Osteoblast (primary cell): Measurements from ENCODE around the gene PEAK3. TPM values are rescaled to one million over a fixed set of nuclear protein-coding genes. Genes with fewer than 3 reads are reported as not detected.

Experiments
- DNase-seq: peaks from one replicate; pipeline ENCODE4 v3.0.0; 2011; ENCODE audit warnings: low spot score, mixed read lengths; ENCODE audit not compliant: insufficient read length; ENCODE audit errors: missing footprints
- H2AFZ ChIP-seq: 2 replicates; pipeline ENCODE4 v1.6.0; 2011; ENCODE audit warnings: mild to moderate bottlenecking, low read length
- H3K27ac ChIP-seq: 2 replicates; pipeline ENCODE4 v1.5.1; 2011; ENCODE audit warnings: mild to moderate bottlenecking, low read depth, low read length, moderate library complexity
- H3K27me3 ChIP-seq: 2 replicates; pipeline ENCODE4 v1.6.0; 2012; ENCODE audit warnings: mild to moderate bottlenecking, control low read depth, inconsistent platforms, low read length, moderate library complexity; ENCODE audit not compliant: insufficient read depth
- H3K36me3 ChIP-seq: 2 replicates; pipeline ENCODE4 v1.5.1; 2011; ENCODE audit warnings: mild to moderate bottlenecking, low read length, control low read depth, moderate library complexity; ENCODE audit not compliant: insufficient read depth
- H3K4me1 ChIP-seq: 2 replicates; pipeline ENCODE4 v1.5.1; 2011; ENCODE audit warnings: mild to moderate bottlenecking, low read length, control low read depth, moderate library complexity; ENCODE audit not compliant: insufficient read depth
- H3K4me2 ChIP-seq: 2 replicates; pipeline ENCODE4 v1.6.0; 2011; ENCODE audit warnings: mild to moderate bottlenecking, low read length; ENCODE audit not compliant: insufficient read depth
- H3K4me3 ChIP-seq: fragments of 200-600 bp; sonication (generic); 3 replicates; pipeline ENCODE4 v1.5.1; 2012; ENCODE audit warnings: mild to moderate bottlenecking, low read length, inconsistent platforms; ENCODE audit not compliant: insufficient read depth
- H3K79me2 ChIP-seq: 2 replicates; pipeline ENCODE4 v1.6.0; 2012; ENCODE audit warnings: mild to moderate bottlenecking, low read length, control low read depth, inconsistent platforms; ENCODE audit not compliant: insufficient read depth
- H3K9me3 ChIP-seq: 2 replicates; pipeline ENCODE4 v1.5.1; 2011; ENCODE audit warnings: low read depth, low read length, control low read depth
- H4K20me1 ChIP-seq: 2 replicates; pipeline ENCODE4 v1.6.0; 2012; ENCODE audit warnings: mild to moderate bottlenecking, low read length, control low read depth; ENCODE audit not compliant: insufficient read depth
- total RNA-seq: library from RNA; depleted of rRNA; stranded (reverse); fragments of >200 nt; gene quantifications from 2 replicates; pipeline ENCODE4 v1.2.3, GENCODE V29; 2012
- TF ChIP-seq, protein P1 (sequence below): IDR thresholded peaks from 2 replicates; pipeline ENCODE4 v1.5.1; 2011; ENCODE audit warnings: mild to moderate bottlenecking, low read depth, low read length, moderate library complexity; ENCODE audit errors: extremely low read depth

PEAK3 gene
- total RNA-seq, 1 donor, result not detected

DNA sequence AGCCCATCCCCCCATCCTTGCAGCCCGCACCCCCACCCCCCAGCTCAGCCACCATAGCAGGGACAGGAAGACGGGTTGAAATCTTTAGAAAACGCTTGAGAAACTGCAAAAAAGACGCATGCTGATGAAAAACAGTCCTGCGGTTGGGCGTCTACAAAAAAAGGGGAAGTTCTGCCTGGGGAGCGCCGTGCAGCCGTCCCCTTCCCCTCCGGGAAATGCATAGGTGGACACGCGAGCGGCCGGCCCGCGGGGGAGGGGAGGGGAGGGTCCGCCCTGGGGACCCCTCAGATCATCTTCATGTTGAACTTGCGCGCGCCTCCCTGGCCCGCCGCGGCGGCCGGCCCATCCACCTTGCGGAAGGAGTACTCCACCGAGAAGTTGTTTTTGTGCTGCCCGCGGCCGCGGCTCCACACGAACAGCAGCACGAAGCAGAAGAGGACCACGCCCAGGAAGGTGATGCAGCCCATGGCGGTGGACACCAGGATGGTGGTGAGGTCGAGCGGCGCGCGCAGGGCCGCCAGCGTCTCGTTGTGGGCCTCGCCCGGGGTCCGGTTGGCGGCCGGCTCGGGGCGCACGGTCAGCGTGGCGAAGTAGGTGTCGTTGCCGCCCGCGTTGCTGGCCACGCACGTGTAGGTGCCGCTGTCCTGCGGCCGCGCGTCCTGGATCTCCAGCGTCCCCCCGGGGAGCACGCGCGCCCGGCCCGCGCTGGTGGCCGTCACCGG is 7.9 kb upstream of the PEAK3 start:
- Histone ChIP-seq H3K4me2 (no peak overlapping the region), H3K27me3 (peaks cover 36% of the 10 kb centered on the region), H4K20me1 (peaks cover 74% of the 10 kb centered on the region), H3K79me2 (no peaks in the 10 kb centered on the region), H3K4me3 (peak overlapping the region; percentile 43), H2AFZ (no peak overlapping the region), H3K4me1 (peaks cover 11% of the 10 kb centered on the region), H3K36me3 (no peaks in the 10 kb centered on the region), H3K9me3 (no peaks in the 10 kb centered on the region), H3K27ac (no peak overlapping the region)
- TF ChIP-seq, protein P1, sequence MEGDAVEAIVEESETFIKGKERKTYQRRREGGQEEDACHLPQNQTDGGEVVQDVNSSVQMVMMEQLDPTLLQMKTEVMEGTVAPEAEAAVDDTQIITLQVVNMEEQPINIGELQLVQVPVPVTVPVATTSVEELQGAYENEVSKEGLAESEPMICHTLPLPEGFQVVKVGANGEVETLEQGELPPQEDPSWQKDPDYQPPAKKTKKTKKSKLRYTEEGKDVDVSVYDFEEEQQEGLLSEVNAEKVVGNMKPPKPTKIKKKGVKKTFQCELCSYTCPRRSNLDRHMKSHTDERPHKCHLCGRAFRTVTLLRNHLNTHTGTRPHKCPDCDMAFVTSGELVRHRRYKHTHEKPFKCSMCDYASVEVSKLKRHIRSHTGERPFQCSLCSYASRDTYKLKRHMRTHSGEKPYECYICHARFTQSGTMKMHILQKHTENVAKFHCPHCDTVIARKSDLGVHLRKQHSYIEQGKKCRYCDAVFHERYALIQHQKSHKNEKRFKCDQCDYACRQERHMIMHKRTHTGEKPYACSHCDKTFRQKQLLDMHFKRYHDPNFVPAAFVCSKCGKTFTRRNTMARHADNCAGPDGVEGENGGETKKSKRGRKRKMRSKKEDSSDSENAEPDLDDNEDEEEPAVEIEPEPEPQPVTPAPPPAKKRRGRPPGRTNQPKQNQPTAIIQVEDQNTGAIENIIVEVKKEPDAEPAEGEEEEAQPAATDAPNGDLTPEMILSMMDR, result no peak
- peak; percentile 90 for DNase-seq

DNA sequence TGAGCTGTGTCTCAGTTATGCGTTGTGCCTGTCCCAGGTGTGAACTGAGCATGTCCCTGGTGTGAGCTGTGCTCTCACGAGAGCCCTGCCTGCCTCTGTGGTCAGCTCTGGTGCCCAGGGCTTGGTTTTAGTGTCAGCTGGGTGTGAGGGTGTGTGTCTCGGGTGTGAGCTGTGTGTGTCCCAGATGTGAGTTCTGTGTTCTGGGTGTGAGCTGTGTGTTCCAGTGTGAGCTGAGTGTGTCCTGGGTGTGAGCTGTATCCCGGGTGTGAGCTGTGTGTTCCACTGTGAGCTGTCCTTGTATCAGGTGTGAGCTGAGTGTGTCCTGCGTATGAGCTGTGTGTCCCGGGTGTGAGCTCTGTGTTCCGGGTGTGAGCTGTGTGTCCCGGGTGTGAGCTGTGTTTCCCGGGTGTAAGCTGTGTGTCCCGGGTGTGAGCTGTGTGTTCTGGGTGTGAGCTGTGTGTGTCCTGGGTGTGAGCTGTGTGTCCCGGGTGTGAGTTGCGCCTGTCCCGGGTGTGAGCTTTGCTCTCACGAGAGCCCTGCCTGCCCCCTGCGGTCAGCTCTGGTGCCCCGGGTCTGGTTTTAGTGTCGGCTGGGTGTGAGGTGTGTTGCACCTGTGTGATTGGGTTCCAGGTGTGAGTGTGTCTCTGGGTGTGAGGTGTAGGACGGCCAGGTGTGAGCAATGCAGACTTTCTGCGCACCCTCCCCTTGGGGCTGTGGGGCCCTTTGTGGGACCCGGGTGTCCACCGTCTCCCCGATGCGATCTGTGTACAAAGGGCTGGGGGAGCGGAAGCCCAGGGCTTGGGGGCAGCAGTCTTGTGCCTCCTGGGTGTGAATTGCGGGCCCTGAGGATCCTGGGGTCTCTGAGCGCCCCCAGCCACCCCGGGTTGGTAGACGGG is 7.1 kb upstream of the PEAK3 start:
- H3K79me2 ChIP-seq, result no peaks in the 10 kb centered on the region
- no peak overlapping the region for H3K4me2 ChIP-seq
- peaks cover 36% of the 10 kb centered on the region for H3K27me3 ChIP-seq
- peaks cover 4% of the 10 kb centered on the region for H3K4me1 ChIP-seq
- H3K36me3 ChIP-seq, result no peaks in the 10 kb centered on the region
- no peak overlapping the region for H3K27ac ChIP-seq
- no peak overlapping the region for H2AFZ ChIP-seq
- DNase-seq, result peak; percentile 77
- peaks cover 73% of the 10 kb centered on the region for H4K20me1 ChIP-seq
- H3K9me3 ChIP-seq, result no peaks in the 10 kb centered on the region
- TF ChIP-seq, protein P1, result no peak
- no peak overlapping the region for H3K4me3 ChIP-seq

DNA sequence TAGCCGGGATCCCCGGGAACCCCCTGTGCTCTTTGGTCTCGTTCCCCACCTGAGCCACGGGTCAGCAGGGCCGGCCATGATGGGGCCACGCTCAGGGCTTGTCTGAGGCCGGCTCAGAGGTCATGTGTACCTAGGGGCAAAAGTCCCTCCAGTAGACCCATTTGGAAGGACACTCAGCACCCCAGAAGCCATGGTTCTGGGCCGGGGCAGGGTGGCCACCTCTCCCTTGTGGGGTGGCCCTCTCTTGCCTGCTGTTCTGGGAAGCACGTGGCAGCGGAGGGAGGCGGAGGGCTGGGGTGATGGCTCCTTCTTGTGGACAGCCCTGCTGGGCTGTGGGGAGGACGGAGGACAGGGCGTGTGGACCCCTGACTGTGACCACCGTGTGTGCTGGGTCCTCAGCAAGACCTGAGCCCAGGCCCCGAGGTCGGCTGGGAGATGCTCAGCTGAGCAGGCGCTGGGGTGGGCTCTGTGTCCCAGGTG is 6.4 kb upstream of the PEAK3 start:
- Histone ChIP-seq H3K79me2 (no peaks in the 10 kb centered on the region), H3K27me3 (peaks cover 36% of the 10 kb centered on the region), H3K36me3 (no peaks in the 10 kb centered on the region), H3K27ac (no peak overlapping the region), H3K4me3 (no peak overlapping the region), H3K9me3 (no peaks in the 10 kb centered on the region), H3K4me2 (no peak overlapping the region), H4K20me1 (peaks cover 69% of the 10 kb centered on the region), H3K4me1 (no peaks in the 10 kb centered on the region), H2AFZ (no peak overlapping the region)
- peak; percentile 88 for DNase-seq
- TF ChIP-seq, protein P1, result no peak
